ENCODE data around the gene TBPL2. TPM values are rescaled to one million over a fixed set of nuclear protein-coding genes. Genes with fewer than 3 reads are reported as not detected.

Gene TBPL2
- total and polyA plus RNA-seq, 2 of the 13 experiments (the other 11 are each of a cell fraction or from before 2014, with no cell fraction given), result not detected

DNA sequence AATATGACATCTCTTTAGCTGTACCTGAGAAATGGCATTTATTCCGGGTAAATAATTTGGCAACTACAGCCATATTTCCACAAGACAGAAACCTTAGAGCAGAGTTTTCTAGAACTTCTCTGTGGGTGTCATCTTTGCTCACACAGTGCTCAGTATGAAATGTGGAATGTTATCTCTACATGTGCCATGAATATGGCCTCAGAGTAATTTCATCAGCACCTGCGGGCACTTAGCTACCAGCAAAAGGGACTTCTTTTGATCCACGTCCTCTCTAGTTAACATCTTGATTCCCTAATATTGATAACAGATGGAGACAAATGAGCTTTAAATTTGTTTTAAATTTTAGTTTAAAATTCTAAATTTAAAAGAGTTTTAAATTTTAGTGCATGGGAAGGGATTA lies 25.9 kb downstream of the TBPL2 start:
- Histone ChIP-seq H3K9ac (ENCODE audit: insufficient read depth, low read depth, low read length) (no peak overlapping the region), H3K4me1 (ENCODE audit: insufficient read depth, low read length) (peaks cover 24% of the 10 kb centered on the region), H3K4me2 (ENCODE audit: low read depth, low read length) (no peak overlapping the region), H3K27ac (ENCODE audit: extremely low read length, insufficient read depth, low read length) (no peak overlapping the region), H3K4me3 (replicated peaks in 1 of 3; ENCODE audit: insufficient read depth in 1 of 3, low read depth in 2 of 3, low read length in 3 of 3) (no peak overlapping the region), H3K36me3 (replicated peaks in 1 of 2; ENCODE audit: control insufficient read depth in 1 of 2, insufficient read depth in 2 of 2, low read length in 2 of 2) (no peaks in the 10 kb centered on the region), H3K79me2 (ENCODE audit: insufficient read depth, low read length) (peaks cover 20% of the 10 kb centered on the region), H3K9me3 (ENCODE audit: low read length) (no peaks in the 10 kb centered on the region), H3K27me3 (ENCODE audit: control insufficient read depth in 1 of 2, insufficient read depth in 2 of 2, low read length in 2 of 2) (peaks cover 0 to 2% of the 10 kb centered on the region in 2 experiments; a peak in 2 of 5 replicates), H2AFZ (ENCODE audit: low read length) (no peak overlapping the region), H4K20me1 (ENCODE audit: insufficient read depth, low read length) (no peaks in the 10 kb centered on the region)
- intact Hi-C loops (cut with micrococcal nuclease; ENCODE audit: unreplicated experiment) (no loop called here), in situ Hi-C loops (cut with HindIII; ENCODE audit: extremely low pct_ligation_motif_present, low pct_unique_long_range_greater_than_20kb) (loop anchor here (5.0 kb wide), 1 partner anchor 142 kb away; the partner anchor contains the start of gene FBXO34)
- FAIRE-seq, result no peak
- ChIA-PET CTCF (ENCODE audit: low intra/inter-chr PET ratio, low total read pairs) (no interaction called here), POLR2A (no interaction called here)
- BruUV-seq (replicated peaks), result no TSS peak
- DNase-seq (ENCODE audit: low spot score), result no peak
- no peak for ATAC-seq
- 38% methylated on average over 3 of the region's 3 CpGs for WGBS (ENCODE audit: low lambda C conversion rate)
- no peak for TF ChIP-seq ZMYM3 (CRISPR knock-in tag; IDR thresholded peaks at IDR 0.05)
- no peak for TF ChIP-seq AHDC1 (CRISPR knock-in tag; IDR thresholded peaks at IDR 0.05; ENCODE audit: borderline replicate concordance)
- TF ChIP-seq ZBTB33 (CRISPR knock-in tag; IDR thresholded peaks at IDR 0.05), result no peak
- TF ChIP-seq ZNF766 (CRISPR knock-in tag; IDR thresholded peaks at IDR 0.05; ENCODE audit: borderline replicate concordance), result no peak
- TF ChIP-seq TOPORS (CRISPR knock-in tag; IDR thresholded peaks at IDR 0.05), result no peak
- no peak for TF ChIP-seq ZMAT5 (CRISPR knock-in tag; IDR thresholded peaks at IDR 0.05; ENCODE audit: borderline replicate concordance, low read depth)
- no peak for TF ChIP-seq ZFP37 (CRISPR knock-in tag; IDR thresholded peaks at IDR 0.05; ENCODE audit: borderline replicate concordance)
- no peak for TF ChIP-seq SMAD1 (CRISPR knock-in tag; IDR thresholded peaks at IDR 0.05; ENCODE audit: borderline replicate concordance, low read depth)
- no peak for TF ChIP-seq ZNF256 (CRISPR knock-in tag; conservative IDR thresholded peaks at IDR 0.05)
- no peak for TF ChIP-seq SIN3A (IDR thresholded peaks at IDR 0.05; ENCODE audit: borderline replicate concordance, low read depth, low read length)
- TF ChIP-seq AFF4 (CRISPR knock-in tag; IDR thresholded peaks at IDR 0.05), result no peak

All from HepG2 (cell line).